Iris pigment epithelial cell (primary cell): ENCODE results near the gene SPG21.
"Not testable (repeated sequence)": the region's sequence is repeated elsewhere in the genome, so short reads cannot be mapped to it uniquely, and the experiment has no call there.

ENCODE experiments used
- DNase-seq: peaks from one replicate; pipeline ENCODE4 v3.0.0-alpha.2; 2011; ENCODE audit warnings: low read depth

Gene SPG21

DNA sequence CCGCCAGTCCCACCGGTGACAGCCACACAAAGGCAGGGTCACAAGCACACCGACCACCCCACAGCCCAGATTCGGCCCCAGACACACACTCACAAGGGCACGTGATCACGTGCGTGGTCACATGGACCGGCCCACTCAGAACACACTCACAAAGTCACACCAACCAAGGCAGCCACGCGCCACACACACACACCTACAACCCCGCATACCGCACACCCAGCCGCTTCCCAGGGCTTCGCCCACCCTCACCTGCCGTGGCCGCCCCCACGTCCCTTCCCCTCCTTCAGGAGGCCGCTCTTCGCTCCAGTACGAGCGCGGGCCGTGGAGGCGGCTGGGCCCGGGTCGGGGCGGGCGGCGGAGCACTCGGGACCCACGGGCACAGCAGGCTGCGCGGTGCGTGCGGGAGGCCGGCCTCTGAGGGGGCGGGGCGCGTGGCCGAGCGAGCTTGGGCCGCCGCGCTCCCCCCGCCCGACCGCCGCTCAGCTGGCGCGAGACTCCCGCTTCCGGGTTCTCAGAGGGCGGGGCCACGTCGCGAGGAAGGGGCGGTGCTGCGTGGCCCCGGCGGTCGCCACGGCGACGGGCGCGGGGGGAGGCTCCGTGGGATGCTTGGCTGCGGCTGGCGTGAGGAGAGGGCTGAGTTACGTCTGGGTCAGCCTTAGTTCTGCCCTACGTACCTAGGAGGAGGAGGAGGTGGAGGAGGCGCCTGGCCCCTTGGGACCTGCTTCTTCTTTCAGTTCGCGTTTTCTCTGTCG lies at the start of gene SPG21:
Gene SPG21, minus strand, starts transcription at position 499 of the 752 bp plus-strand sequence. CDS start 6,345 bp downstream, outside the sequence.
- DNase-seq: peak; percentile 95

DNA sequence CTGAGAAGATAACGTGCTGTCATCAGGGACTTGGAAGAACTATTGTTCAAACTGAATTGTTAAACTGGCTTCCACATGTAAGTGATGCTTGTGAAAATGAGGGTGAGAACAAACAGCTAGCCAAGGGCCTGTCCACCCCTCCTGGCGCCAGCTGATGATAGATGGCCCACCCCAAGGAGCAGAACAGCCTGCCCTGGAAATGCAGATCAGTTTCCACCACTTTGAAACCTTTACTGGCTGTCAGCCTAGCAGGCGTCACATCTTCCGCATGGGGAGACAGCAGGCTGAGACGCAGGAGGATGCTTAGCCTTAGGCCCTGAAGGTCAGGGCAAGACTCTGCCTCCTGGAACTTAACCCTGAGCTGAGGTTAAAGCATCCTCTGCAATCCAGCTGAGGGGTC lies 49.1 kb upstream of the SPG21 start:
- DNase-seq: no peak

GRCh38 chr15:65038428-65038827 lies 48.7 kb upstream of the SPG21 start:
- DNase-seq: no peak

GRCh38 chr15:65037309-65037708 lies 47.6 kb upstream of the SPG21 start:
- no peak for DNase-seq

DNA sequence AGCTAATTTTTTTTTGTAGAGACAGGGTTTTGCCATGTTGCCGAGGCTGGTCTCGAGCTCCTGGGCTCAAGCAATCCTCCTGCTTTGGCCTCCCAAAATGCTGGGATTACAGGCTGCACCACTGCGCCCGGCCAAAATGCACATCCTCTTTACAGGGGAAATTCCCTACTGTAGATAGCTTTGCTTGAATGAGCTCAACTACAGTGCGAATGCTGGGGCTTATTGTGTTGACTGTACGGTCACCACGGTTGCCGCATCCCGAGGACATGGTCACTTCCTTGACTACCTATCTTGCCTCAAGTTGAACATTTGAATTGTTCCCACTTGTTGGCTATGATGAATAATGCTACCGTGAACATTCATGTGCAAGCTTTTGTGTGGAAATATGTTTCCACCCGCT lies 45.0 kb upstream of the SPG21 start:
- no peak for DNase-seq

GRCh38 chr15:65033659-65034269 lies 44.0 kb upstream of the SPG21 start:
- peak; percentile 61 for DNase-seq

GRCh38 chr15:65032801-65033537 lies 43.3 kb upstream of the SPG21 start:
- DNase-seq: peak; percentile 54

GRCh38 chr15:65029736-65030208 lies 40.1 kb upstream of the SPG21 start:
- no peak for DNase-seq

DNA sequence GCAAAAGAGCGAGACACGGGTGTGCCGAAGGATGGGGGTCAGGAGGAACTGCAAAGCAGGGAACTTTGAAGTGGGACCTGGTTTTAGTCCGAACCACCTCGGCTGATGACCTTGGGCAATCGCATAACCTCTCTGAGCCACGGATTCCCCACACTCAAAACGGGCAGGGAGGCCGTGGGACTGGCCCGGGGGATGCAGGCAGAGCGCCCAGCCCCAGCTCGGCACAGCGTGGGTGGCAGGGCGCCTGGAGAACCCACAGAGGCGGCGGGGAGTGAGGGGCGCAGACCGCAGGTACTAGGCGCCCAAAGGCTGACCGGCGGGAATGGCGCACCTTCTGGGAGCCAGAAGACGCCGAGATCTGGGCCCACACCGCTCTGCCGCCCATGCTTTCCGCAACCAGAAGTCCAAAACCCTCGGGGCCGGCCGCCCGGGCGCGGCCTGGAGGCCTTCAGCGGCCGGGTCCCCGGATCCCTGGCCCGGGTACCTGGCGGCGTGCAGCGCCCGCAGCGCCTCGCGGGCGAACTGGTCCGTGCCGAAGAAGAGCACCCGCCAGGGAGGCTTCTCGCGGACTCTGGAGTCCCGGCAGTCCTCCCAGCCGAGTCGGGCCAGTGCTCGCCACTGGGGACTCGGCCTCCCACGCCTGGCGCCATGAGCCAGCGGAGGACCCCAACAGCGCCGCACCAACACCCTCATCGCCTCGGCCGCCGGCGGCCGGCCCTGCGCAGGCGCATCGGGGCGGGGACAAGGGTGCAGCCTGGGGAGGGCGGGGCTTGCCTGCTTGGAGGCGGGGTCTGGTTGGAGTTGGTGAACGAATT lies 39.4 kb upstream of the SPG21 start, which contains the start of gene MTFMT:
Gene MTFMT, minus strand, starts transcription at position 719 of the 815 bp plus-strand sequence. Its CDS starts 26 bp downstream, at position 693.
- DNase-seq: peak; percentile 76

GRCh38 chr15:65028338-65028737 lies 38.6 kb upstream of the SPG21 start:
- no peak for DNase-seq

- no peak for DNase-seq
Observed at GRCh38 chr15:65027593-65027992, 37.9 kb upstream of the SPG21 start.

GRCh38 chr15:65026756-65027155 lies 37.0 kb upstream of the SPG21 start:
- DNase-seq: no peak

DNA sequence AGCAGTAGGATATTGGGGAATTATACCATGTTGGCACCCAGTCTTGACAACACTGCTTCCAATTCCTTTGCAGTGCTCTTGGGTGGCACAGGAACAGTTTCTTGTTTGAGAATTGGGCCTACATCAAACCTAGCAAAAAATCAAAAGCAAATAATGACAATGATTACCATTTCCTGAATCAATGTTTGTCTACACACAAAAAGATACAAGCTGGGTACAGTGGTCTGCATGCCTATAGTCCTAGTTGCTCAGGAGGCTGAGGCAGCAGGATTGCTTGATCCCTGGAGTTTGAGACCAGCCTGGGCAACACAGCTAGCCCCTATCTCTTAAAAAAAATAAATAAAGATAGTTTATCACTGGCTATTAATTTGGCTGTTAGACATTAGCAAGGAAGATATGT lies 31.8 kb upstream of the SPG21 start:
- no peak for DNase-seq

- no peak for DNase-seq
Observed at GRCh38 chr15:65020419-65020818, 30.7 kb upstream of the SPG21 start.

- not testable (repeated sequence) for DNase-seq
Observed at GRCh38 chr15:65011198-65011597, 21.5 kb upstream of the SPG21 start.

- DNase-seq: no peak
Observed at GRCh38 chr15:65008983-65009382, 19.3 kb upstream of the SPG21 start.

GRCh38 chr15:65006876-65007275 lies 17.2 kb upstream of the SPG21 start:
- DNase-seq: no peak

DNA sequence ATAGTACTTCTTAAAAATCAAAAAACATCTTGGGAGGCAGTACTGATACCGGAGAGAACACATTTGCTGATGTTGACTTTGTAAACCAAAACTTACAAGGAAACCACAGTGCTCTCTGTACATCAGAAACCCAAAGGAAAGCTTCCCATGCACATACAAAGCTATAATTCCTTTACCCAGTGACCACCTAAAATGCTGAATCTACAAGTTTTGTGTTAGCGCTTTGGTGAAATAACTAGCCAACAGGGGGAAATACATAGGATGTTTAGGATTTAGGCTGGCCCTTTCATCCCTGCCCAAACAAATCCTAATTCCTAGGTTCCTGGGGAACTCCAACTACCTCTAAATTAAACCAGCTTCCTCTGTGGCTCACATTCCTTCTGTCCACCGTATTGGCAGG lies 15.3 kb upstream of the SPG21 start:
- no peak for DNase-seq

DNA sequence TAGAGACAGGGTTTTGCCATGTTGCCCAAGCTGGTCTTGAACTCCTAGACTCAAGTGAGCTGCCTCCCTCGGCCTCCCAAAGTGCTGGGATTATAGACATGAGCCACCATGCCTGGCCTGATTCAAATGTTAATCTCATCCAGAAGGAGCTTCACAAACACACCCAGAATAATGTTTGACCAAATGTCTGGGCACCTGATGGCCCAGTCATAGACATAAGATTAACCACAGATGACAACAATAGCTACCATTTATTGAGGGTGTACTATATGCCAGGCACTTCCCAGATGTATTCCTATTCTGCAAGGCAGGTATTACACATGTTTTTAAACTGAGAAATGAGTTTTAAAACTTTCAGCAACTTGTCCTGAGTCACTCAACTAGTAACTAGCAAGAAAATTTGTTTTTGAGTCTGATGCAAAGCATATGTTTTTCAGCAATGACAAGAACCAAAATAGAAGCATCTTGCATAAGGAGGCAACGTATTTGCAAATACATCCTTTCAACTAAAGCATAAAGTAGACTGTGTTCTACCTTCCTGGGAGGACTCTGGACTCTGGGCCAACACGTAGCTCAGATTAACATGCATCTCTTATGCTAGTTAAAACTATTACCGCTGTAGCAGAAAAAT lies 8.1 kb upstream of the SPG21 start:
- DNase-seq: no peak

DNA sequence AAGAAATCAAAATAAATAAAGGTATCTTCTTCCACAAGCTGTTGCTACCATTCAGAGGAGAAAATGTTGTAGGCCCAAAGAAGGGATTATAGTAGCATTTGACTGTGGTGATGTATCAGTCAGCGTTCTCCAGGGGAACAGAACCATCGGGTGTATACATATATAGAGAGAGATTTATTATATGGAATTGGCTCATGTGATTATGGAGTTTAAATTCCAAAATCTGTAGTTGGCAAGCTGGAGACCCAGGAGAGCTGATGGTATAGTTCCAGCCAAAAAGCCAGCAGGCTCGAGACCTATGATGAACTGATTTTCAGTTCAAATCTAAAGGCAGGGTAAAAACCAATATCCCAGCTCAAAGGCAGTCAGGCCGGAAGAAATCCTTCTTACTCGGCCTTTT lies 7.4 kb upstream of the SPG21 start:
- DNase-seq: no peak

DNA sequence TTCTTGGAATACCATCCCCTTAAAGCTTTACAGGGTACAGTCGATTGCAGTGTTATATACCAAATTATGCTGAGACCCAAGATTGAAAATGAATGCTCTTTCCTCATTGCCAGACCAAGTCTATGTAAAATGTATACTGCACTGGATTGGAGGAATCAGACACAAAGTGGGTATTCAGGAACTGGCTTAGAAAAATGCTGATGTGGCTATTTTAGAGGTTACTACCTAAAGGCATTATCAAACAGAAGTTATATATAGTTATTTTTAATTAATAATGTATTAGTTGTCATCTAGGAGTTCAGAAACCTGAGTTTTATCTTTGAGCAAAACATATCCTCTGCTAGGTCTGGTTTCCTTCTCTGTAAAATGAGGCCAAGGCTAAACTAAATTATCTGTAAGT lies 3.6 kb upstream of the SPG21 start:
- no peak for DNase-seq
